ENCODE measurements around the gene C10orf95.

C10orf95 gene

GRCh38 chr10:102413806-102414561, 37.4 kb downstream of the C10orf95 start:
- no peak for DNase-seq

GRCh38 chr10:102413053-102413705, 38.2 kb downstream of the C10orf95 start:
- no peak for DNase-seq

DNA sequence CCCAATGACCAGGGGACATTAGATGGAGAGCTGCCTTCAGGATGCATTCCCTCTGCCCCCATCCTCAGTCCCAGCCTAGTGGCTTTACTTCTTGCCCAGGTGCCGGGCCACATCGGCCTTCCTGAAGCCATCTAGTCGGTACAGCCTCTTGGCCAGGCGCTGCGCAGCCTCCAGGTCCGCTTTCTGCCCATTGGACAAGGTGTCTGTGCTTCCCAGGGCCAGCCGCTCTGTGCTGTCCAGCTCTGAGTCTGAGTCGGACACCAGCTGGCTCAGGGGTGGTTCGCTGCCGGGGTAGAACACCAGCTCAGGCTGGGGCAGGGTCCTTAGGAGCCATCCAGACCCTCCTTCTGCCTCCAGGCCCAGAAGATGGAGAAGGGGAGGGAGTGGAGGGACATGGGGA, 39.0 kb downstream of the C10orf95 start:
- DNase-seq: no peak

DNA sequence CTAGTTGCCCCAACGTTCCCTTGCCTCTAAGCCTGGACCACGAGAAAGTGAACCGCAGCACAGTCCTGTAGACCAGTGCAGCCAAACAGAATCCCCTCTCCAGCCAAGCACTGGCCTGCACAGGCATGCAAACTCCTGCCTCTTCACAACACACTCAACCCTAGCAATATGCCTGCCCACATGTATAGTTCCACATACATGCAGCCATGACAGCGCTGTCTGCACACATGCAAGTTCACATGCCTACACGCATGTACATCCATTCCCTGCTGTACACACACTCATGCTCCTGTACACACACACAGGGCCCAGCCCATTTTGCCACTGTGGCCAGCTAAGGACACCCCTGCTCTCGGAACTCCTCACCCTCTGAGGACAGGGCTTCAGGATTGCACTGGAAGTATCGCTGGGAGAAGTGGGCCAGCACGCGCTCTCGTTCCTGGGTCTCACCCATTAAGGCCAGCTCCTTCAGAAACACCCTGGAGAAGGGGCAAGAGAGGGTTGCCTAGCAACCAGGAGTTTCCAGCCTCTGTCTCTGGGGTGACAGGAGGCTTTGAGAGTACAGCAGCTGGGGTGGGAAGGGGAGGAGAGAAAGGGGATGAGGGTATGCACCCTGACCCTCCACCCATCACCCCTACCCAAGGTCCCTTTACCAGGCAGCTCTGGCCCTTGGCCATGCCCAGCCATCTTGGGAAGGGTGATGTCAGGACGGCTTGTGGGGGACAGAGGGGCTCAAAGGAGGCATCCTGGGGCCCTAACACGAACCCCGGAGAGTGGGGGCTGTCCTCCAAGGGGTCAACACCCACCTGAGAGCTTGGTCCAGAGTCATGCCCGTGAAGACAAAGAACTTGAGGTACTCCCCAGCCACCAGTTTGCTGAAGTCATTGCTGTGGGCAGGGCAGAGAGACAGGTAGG, 39.7 kb downstream of the C10orf95 start:
- no peak for DNase-seq

- DNase-seq: no peak
Observed at GRCh38 chr10:102410429-102411073, 40.8 kb downstream of the C10orf95 start.

DNA sequence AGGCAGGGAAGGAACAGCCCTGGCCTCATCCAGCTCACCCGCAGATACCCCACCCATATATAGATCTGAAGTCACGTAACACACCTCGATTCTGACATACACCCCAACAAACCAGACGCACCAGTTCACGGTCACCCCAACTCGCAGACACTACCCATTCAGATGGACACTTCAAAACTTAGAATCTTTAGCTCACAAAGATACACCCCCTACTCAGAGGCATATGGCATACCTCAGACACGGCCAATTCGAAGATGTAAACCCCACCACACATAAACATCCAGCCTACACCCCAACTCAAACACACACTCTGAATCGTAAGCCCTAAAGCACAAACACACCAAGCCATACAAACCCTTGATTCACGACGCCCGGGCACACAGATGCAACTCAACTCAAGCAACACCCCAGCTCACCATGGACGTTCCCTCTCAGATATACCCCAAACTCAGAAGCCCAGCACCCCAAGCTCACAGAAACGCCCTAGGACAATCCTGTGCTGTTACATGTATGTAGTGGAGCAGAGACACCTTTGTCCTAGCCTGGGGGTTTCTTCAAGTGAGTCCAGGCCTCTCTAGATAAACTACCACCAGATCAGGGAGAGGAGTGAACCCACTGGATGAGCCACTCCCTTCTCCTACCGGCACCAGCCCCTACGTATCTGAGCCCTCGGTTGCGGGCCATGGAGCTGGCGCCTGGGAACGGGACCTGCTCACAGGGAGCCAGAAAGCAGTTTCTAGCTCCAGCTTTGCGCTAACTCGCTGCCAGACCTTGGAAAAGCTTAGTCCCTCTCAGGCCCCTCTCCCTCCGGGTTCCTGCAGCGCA, 41.5 kb downstream of the C10orf95 start:
- no peak for DNase-seq

DNA sequence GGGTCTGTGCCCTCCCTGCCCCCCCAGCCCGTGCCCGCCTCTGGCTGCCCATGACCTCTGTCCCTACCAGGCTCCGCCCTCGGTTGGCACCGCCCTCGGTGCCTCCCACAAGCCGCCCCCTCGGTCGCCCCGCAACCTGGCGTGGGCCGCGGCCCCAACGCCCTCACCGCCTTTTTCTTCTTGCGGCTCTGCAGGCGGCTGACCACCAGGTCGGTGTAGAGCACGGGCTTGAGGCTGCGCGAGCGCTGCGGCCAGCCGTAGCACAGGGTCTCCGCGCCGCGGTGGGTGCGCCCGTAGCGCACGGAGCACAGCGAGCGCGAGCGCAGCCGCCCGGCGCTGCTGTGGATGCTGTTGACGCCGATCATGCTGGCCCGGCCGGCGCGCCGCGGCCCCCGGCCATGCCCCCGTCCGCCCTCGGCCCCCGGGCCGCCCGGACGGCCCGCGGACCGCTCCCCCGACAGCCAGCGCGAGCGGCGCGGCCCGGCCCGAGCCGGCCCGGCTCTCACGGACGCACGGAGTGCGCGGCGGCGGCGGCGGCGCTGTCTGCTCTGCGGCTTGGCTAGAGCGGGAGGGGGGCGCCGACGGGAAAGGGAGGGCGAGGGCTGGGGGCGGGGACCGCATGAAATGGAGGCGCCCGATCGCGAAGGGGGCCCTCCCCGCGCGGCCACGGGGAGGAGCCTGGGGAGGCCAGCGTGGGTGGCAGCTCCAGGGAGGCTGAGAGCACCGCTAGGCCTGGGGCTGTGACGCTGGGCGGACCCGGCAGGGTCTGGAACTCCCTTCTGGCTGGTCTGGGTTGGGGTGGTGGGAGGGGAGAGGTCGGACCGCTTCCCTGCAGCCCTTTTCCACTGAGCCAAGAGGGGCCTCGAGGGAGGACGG, 42.4 kb downstream of the C10orf95 start:
- DNase-seq: no peak

DNA sequence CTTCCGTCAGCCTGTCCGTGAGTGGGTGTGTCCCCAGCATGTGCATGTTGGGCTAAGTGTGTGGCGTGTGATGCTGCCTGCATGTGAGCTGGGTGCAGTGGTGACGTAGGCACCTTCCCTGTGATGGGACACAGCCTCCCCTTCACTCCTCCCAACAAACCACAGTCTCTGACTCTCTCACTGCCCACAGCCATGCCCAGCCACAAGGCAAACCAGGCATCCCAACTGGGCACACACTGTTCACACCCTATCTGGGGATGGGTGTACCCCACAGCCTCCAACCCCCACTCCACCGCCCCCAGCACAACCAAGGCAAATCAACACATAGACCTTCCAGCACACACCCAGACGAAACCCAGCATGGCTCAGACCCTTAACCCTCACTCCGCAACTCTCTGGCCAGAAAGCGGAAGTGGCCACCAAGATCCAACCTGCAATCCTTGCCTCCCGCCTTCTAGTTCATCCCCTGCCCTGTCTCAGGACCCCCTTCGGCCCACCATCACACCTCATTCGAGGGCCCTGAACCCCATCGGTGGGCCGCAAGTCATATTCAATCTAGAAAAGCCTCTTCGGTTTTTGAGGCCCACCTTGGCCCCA, 43.1 kb downstream of the C10orf95 start:
- DNase-seq: no peak

DNA sequence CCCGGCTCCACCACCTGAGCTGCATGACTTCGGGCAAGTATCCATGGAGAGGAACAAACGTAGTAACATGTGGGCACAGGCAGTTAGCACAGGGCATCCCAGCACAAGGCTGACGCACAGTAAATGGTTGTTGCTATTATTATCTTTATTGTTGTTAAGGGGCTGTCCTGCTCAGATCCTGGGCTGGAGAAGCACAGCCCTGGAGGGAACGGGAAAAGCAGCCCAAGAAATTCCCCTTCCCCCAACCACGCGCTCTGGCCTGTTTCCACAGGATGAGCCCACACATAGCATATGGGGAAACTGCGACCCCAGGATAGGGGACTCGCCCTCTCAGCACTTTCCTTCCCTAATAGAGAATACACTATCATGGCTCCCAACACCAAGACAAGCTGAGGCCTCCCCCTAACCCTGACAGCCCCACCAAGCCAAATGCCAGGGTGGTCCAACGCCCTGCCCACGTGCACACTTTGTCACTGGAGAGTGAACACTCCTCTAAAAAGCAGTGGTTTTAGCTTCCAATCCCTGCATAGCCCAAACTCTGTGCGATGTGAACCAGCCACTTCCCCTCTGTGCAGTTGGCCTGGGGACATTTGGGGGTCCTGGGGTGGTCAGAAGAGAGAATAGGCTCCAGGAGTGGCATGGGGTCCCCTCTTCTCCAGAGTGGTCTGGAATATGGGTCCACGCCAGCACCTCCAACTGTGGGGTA, 43.8 kb downstream of the C10orf95 start:
- DNase-seq: no peak

DNA sequence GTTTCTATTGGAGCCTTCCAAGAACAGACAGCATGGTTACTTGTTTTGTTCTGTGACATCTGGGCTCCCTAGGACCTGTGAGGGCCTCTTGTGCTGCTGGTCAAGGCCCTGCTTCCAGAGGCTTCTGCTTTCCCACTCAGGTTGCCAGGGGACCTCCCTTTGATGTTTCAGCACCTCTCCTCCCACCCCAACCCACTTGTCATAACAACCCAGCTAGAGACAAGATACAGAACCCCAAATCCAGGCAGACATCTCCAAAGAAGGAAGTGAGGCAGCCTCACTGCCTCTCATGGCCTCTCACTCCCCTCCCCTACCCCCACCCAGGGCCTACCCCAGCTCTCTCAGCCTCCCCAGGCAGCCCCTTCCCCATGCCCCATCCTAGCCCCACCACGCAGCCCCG, 44.5 kb downstream of the C10orf95 start:
- DNase-seq: no peak

DNA sequence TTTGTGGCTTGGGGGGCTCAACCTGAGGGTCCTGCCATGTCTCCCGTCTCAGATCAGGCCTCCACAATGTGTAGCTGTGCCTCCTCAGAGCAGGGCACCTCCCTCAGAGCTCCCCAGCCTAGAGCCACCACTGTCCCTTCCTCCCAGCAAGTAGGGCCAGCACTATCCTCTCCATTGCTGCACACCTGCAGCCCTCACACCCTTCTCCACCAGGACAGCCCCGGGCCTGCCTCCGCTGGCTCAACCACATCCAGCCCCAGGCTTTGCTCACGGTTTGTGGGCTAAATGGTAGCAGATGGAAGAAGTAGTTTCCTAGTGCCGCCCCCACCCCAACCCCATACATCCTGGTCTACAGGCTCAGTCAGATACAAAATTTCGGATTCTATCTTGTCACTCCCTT, 45.7 kb downstream of the C10orf95 start:
- DNase-seq: no peak

DNA sequence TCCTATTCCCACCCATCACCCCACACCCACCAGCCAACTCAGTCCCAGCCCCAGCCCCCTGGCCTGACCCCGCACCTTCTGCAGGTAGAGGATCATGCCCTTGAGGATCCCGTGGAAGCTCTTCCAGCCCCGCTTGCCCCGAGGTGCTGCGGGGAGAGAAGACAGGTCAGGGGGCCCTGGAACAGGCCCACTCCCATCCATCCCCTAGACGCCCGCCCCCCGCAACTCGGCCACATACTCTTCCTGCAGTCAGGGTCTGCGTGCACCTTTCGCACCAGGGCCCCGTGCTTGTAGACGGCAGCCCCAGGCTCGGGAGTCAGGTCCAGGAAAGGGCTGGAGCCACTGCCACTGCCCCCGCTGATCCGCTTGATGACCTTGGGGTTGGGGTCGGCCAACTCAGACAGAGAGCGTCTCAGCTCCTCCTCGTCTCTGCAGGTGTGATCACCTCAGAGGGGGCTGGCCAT, 46.2 kb downstream of the C10orf95 start:
- DNase-seq: no peak

DNA sequence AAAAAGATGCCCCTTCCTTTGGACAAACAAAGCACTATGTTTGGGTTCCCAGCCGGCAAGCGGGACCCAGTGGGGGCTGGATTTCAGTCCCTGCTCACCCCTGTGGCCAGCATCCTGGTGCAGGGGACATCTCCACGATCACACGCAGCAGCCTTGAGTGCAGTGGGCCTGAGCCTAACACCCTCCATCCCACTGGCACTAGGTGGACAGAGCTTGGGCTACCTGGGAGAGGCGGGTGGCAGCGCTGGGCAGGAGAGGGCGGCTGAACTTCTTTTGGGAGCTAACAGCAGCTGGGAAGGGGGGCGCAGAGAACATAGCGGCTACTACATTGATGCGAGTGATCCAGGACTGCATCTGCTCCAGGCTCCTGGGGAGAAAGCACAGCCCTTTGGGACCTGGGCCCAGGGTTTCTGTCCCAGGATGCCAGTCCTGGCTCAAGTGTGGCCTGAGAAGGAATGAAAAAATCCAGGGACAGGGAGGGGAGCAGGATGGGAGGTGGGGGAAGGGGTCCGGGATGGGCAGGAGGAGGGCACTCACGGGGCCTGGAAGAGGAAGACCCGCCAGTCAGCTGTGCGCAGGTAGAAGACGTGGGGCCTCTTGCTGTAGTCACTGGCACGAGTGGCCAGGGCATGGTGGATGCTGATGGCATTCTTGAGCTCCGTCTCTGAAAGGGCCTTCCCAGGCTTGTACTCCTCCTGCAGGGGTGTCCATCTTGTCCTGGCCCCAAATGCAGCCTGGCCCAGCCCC, 46.8 kb downstream of the C10orf95 start:
- no peak for DNase-seq

- DNase-seq: no peak
Observed at GRCh38 chr10:102403115-102403514, 48.2 kb downstream of the C10orf95 start.

DNA sequence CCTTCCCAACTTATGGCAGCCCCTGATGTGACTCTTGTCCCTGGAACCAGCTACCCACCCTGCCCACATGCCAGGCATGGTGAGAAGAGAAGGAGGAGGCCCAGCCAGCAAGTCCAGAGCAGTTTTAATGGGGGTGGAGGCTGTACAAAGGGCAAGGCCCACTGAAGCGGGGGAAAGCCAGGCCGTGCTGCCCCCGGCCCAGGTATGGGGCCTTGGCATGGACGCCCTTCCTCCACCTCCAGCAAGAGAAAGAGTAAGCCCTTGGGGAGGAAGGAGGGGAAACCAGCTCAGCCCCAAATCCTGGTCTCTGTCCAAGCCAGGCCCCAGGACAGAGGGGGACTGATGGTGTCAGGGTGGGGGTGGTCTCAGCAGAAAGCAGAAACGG, 48.8 kb downstream of the C10orf95 start:
- no peak for DNase-seq

DNA sequence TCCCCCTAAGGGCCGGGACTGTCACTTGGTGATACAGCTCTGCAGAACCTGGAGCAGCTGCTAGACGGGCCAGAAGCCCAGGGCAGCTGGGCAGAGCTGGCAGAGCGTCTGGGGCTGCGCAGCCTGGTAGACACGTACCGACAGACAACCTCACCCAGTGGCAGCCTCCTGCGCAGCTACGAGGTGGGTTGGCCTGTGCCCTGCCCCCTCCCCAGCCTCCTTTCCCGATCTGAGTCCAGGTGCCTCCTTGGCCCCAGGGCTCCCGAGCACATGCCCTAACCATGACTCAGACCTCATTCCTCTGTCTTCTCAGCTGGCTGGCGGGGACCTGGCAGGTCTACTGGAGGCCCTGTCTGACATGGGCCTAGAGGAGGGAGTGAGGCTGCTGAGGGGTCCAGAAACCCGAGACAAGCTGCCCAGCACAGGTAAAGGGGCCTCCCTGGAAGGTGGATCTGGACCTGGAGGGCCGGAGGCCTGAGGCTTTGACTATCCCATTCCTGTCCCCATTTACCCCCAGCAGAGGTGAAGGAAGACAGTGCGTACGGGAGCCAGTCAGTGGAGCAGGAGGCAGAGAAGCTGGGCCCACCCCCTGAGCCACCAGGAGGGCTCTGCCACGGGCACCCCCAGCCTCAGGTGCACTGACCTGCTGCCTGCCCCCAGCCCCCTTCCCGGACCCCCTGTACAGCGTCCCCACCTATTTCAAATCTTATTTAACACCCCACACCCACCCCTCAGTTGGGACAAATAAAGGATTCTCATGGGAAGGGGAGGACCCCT, 49.4 kb downstream of the C10orf95 start:
- peak; percentile 79 for DNase-seq

GRCh38 chr10:102401342-102401654, 50.0 kb downstream of the C10orf95 start:
- DNase-seq: no peak

- DNase-seq: no peak
Observed at GRCh38 chr10:102400598-102401341, 50.6 kb downstream of the C10orf95 start.
